Kidney tubule cell (primary cell): ENCODE measurements around the gene HOXB4.

Source experiments
- DNase-seq: peaks from one replicate; pipeline ENCODE4 v3.0.0-alpha.2; 2018; ENCODE audit warnings: low spot score

Gene HOXB4

GRCh38 chr17:48528936-48529682 is 49.0 kb downstream of the HOXB4 start:
- no peak for DNase-seq

GRCh38 chr17:48528153-48528935 is 49.8 kb downstream of the HOXB4 start:
- DNase-seq, result no peak

- no peak for DNase-seq
Measured at GRCh38 chr17:48527547-48527932, 50.6 kb downstream of the HOXB4 start.

DNA sequence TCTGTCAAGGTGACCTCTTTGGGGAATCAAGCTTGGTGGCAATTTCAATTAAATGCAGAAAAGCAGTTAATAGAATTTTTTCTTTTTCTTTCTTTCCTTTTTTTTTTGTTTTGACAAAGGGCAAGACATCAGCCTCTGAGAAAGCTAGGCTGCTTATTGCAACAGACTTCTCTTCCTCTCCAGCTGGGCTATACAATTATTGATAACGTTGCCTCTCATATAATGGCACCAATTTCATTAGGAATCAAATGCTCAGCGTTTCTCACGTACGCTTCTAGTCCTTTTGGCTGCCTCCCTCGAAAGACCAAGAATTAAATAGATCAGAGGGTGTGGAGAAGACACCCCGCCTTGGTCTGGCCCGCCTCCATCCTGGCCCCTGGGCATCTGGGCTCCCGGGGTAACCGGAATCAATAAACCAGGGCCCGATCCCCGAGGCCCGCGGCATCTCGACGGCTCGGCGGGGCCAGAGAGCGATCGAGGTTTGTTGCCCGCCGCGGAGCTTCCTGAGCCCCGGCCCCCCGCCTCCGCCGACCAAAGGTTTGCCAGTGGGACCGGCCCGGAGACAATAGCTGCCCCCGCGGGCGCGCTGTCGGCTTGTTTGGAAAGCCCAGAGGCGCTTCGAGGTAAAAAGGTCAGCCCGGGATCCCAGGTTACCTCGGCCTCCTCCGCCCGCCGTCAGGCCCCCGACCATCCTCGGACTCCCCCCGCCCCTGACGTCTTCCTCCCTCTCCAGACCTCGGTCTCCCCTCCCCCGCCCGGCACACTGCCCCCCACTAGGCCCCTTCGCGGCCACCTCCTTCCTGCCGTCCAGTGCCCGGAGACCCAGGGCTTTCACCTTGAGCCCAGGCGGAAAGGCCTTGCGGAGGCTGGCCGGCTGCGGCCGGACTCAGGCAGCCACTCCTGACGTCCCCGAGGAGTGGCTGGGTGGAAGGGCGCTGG is 51.3 kb downstream of the HOXB4 start:
- no peak for DNase-seq
